OCI-LY3 (cell line): Measurements from ENCODE around the gene MEAK7.

ENCODE experiments used
- EZH2phosphoT487 ChIP-seq: fragments of 200-600 bp; shearing (Covaris generic); IDR thresholded peaks from 2 replicates; pipeline ENCODE4 v1.6.1; 2018; ENCODE audit warnings: antibody characterized with exemption, mixed run types, low read depth
- TF ChIP-seq, protein P1 (sequence below): fragments of 200-600, 300-600 bp; sonication (generic); IDR thresholded peaks from 2 replicates; pipeline ENCODE4 v1.5.1; 2014; ENCODE audit warnings: antibody characterized with exemption, low read length, low read depth

DNA sequence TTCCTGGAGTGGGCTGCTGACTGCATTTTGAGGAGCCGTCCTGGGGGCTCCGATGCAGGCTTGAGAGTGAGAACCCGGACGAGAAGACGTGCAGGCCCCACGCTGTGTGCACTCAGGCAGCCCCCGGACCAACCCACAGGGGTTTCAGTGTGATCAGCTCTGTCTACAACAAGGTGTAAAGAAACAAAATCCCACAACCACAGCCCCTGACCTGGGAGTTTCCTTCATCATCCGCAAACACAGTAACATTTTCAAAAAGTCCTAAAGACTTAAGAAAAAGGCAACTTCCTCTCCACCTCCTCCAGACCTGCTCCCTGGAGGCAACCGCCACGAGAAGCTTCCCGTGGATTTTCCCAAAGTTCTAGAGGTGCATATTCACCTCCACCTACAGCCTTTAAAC lies 15.4 kb upstream of the MEAK7 start:
- TF ChIP-seq, protein P1, sequence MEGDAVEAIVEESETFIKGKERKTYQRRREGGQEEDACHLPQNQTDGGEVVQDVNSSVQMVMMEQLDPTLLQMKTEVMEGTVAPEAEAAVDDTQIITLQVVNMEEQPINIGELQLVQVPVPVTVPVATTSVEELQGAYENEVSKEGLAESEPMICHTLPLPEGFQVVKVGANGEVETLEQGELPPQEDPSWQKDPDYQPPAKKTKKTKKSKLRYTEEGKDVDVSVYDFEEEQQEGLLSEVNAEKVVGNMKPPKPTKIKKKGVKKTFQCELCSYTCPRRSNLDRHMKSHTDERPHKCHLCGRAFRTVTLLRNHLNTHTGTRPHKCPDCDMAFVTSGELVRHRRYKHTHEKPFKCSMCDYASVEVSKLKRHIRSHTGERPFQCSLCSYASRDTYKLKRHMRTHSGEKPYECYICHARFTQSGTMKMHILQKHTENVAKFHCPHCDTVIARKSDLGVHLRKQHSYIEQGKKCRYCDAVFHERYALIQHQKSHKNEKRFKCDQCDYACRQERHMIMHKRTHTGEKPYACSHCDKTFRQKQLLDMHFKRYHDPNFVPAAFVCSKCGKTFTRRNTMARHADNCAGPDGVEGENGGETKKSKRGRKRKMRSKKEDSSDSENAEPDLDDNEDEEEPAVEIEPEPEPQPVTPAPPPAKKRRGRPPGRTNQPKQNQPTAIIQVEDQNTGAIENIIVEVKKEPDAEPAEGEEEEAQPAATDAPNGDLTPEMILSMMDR, result no peak
- TF ChIP-seq EZH2phosphoT487, result no peak
